Keratinocyte (primary cell): ENCODE results near the gene VAX1. TPM values are rescaled to one million over a fixed set of nuclear protein-coding genes. Genes with fewer than 3 reads are reported as not detected.

ENCODE experiments used
- DNase-seq: peaks from one replicate; pipeline ENCODE4 v3.0.0-alpha.2; 2011; ENCODE audit warnings: low read depth, missing footprints, low spot score
- FAIRE-seq: peaks from 2 replicates; lab custom pipeline; 2011; peaks lifted over from hg19 to GRCh38; lab: Jason Lieb, UNC
- H2AFZ ChIP-seq: 2 replicates; pipeline ENCODE4 v1.6.0; 2012; ENCODE audit warnings: low read length, control low read depth, inconsistent platforms; ENCODE audit not compliant: control insufficient read depth
- H3K27ac ChIP-seq: 2 replicates; pipeline ENCODE4 v1.5.1; 2011; ENCODE audit warnings: low read length; ENCODE audit not compliant: control insufficient read depth, insufficient read depth
- H3K27me3 ChIP-seq: 3 replicates; pipeline ENCODE4 v1.6.0; 2011; ENCODE audit warnings: low read length; ENCODE audit not compliant: control insufficient read depth, insufficient read depth; ENCODE audit errors: extremely low read depth
- H3K36me3 ChIP-seq, 2 experiments: 2 replicates in 1 of 2; 3 replicates in 1 of 2; pipeline ENCODE4 v1.5.1; 2011; ENCODE audit warnings: low read length in 2 of 2, mild to moderate bottlenecking in 1 of 2; ENCODE audit not compliant: control insufficient read depth in 2 of 2, insufficient read depth in 2 of 2; ENCODE audit errors: extremely low read depth in 1 of 2
- H3K4me1 ChIP-seq: 3 replicates; pipeline ENCODE4 v1.5.1; 2011; ENCODE audit warnings: low read length; ENCODE audit not compliant: control insufficient read depth, insufficient read depth; ENCODE audit errors: extremely low read depth
- H3K4me2 ChIP-seq: 3 replicates; pipeline ENCODE4 v1.6.0; 2011; ENCODE audit warnings: low read depth, low read length; ENCODE audit not compliant: control insufficient read depth, insufficient read depth; ENCODE audit errors: extremely low read depth
- H3K4me3 ChIP-seq, 3 experiments: fragments of 200-600 bp in 1 of 3; sonication (generic) in 1 of 3; 2 replicates in 2 of 3; 3 replicates in 1 of 3; pipeline ENCODE4 v1.5.1; 2011 to 2016; ENCODE audit warnings: low read length in 3 of 3, mild to moderate bottlenecking in 3 of 3, control low read depth in 2 of 3, inconsistent platforms in 1 of 3, low read depth in 1 of 3, mixed read lengths in 1 of 3, mixed run types in 1 of 3, moderate library complexity in 1 of 3; ENCODE audit not compliant: control insufficient read depth in 2 of 3, insufficient read depth in 2 of 3; ENCODE audit errors: extremely low read depth in 1 of 3
- H3K79me2 ChIP-seq: 2 replicates; pipeline ENCODE4 v1.6.0; 2012; ENCODE audit warnings: low read length; ENCODE audit not compliant: control insufficient read depth, insufficient read depth
- H3K9ac ChIP-seq: 3 replicates; pipeline ENCODE4 v1.6.0; 2011; ENCODE audit warnings: low read length; ENCODE audit not compliant: control insufficient read depth, insufficient read depth; ENCODE audit errors: extremely low read depth
- H3K9me1 ChIP-seq: 3 replicates; pipeline ENCODE4 v1.6.0; 2011; ENCODE audit warnings: low read length; ENCODE audit not compliant: control insufficient read depth, insufficient read depth; ENCODE audit errors: extremely low read depth
- H3K9me3 ChIP-seq: 2 replicates; pipeline ENCODE4 v1.5.1; 2012; ENCODE audit warnings: low read depth, low read length; ENCODE audit not compliant: control insufficient read depth
- H4K20me1 ChIP-seq: 3 replicates; pipeline ENCODE4 v1.6.0; 2011; ENCODE audit warnings: low read length; ENCODE audit not compliant: control insufficient read depth, insufficient read depth; ENCODE audit errors: extremely low read depth
- CTCF ChIP-seq, 3 experiments: IDR thresholded peaks in 1 of 3; conservative IDR thresholded peaks in 1 of 3; optimal IDR thresholded peaks in 1 of 3; 2 replicates in 2 of 3; 3 replicates in 1 of 3; pipeline versions ENCODE3 to v1.5.1; 2011; ENCODE audit warnings: low read length in 3 of 3, mild to moderate bottlenecking in 3 of 3, moderate library complexity in 2 of 3, control low read depth in 1 of 3, inconsistent platforms in 1 of 3; ENCODE audit not compliant: insufficient read depth in 2 of 3; ENCODE audit errors: extremely low read depth in 1 of 3
- EZH2 ChIP-seq: IDR thresholded peaks from one replicate; pipeline ENCODE4 v1.6.1; 2012; ENCODE audit warnings: inconsistent platforms, mild to moderate bottlenecking, low read length, moderate library complexity
- dilution Hi-C: fragments of 300-500 bp; cut with MboI; formaldehyde crosslinking; loops from one replicate; pipeline ENCODE4 v1.7.0; 2020; ENCODE audit warnings: low sequenced_read_pairs; ENCODE audit not compliant: extremely low pct_ligation_motif_present
- polyA minus RNA-seq, 3 experiments: library from RNA; depleted of rRNA, polyadenylated mRNA; stranded (reverse); fragments of >200 nt; gene quantifications; 1 replicate in 1 of 3; 2 replicates in 1 of 3; 3 replicates in 1 of 3; pipeline ENCODE4 v1.2.3, GENCODE V29; 2011
- polyA plus RNA-seq, 5 experiments: library from polyadenylated mRNA; depleted of rRNA in 3 of 5; stranded (reverse) in 3 of 5; stranded (forward) in 1 of 5; unstranded in 1 of 5; fragments of >200 nt; gene quantifications; 1 replicate in 1 of 5; 2 replicates in 3 of 5; 3 replicates in 1 of 5; pipeline versions ENCODE4 v1.2.1 to v1.2.3, GENCODE V29; 2011 to 2012; ENCODE audit warnings: missing spikeins in 2 of 5, low read depth in 1 of 5, low replicate concordance in 1 of 5

Gene VAX1
- polyA plus RNA-seq (0.03 to 0.04 TPM in 2 of 3 replicates, not detected in the other), polyA minus RNA-seq (not detected in 3 replicates)
- polyA plus RNA-seq (2011; ENCODE audit: low read depth) = not detected
- 0.04 TPM in 1 of 2 replicates, not detected in the other for polyA plus RNA-seq (2011; cell fraction: cytosol; rRNA removed)
- polyA plus RNA-seq (2011; cell fraction: nucleus; rRNA removed) = not detected in 2 replicates
- polyA plus RNA-seq (2012; ENCODE audit: low replicate concordance) = 0.06 TPM in 1 of 2 replicates, not detected in the other
- polyA minus RNA-seq (2011; cell fraction: cytosol; rRNA and poly(A)+ RNA removed) = not detected
- not detected in 2 replicates for polyA minus RNA-seq (2011; cell fraction: nucleus; rRNA and poly(A)+ RNA removed)

GRCh38 chr10:117137911-117138642 is at the start of gene VAX1:
VAX1 (minus strand) TSS chr10:117138270; CDS start chr10:117138056, 214 bp downstream.
- H3K9me1 ChIP-seq = no peaks in the 10 kb centered on the region
- H3K9ac ChIP-seq = no peak within 1 kb of the TSS
- FAIRE-seq (no peak), DNase-seq (no peak)
- H3K27me3 ChIP-seq = peaks cover 95% of the 10 kb centered on the region
- dilution Hi-C loops = no loop called here
- H2AFZ ChIP-seq = peak within 1 kb of the TSS; percentile 37
- peak within 1 kb of the TSS; percentile 83 for H3K4me2 ChIP-seq
- no peak within 1 kb of the TSS for H3K27ac ChIP-seq
- H3K4me1 ChIP-seq = peaks cover 2% of the 10 kb centered on the region
- peak; percentile 99 for TF ChIP-seq EZH2
- no peak for TF ChIP-seq CTCF (optimal IDR thresholded peaks at IDR 0.05 in 1 of 3, IDR thresholded peaks at IDR 0.05 in 1 of 3, conservative IDR thresholded peaks at IDR 0.05 in 1 of 3; ENCODE audit: extremely low read depth in 1 of 3, insufficient read depth in 2 of 3, low read length in 3 of 3)
- no peaks in the 10 kb centered on the region for H3K36me3 ChIP-seq
- H3K79me2 ChIP-seq = no peaks in the 10 kb centered on the region
- no peaks in the 10 kb centered on the region for H3K9me3 ChIP-seq
- H3K4me3 ChIP-seq = peak within 1 kb of the TSS; percentile 33 to 56 (median 44)
- no peaks in the 10 kb centered on the region for H4K20me1 ChIP-seq

- peak overlapping the region; percentile 25 for H3K27ac ChIP-seq
- no peaks in the 10 kb centered on the region for H3K27me3 ChIP-seq
- peaks cover 23% of the 10 kb centered on the region for H3K4me1 ChIP-seq
- peak overlapping the region; percentile 45 for H3K4me2 ChIP-seq
- H2AFZ ChIP-seq = peak overlapping the region; percentile 45
- peaks cover 2% of the 10 kb centered on the region for H3K9me1 ChIP-seq
- FAIRE-seq (peak; percentile 93), DNase-seq (peak; percentile 67)
- no peaks in the 10 kb centered on the region for H4K20me1 ChIP-seq
- no peaks in the 10 kb centered on the region for H3K9me3 ChIP-seq
- TF ChIP-seq EZH2 (no peak), CTCF (optimal IDR thresholded peaks at IDR 0.05 in 1 of 3, IDR thresholded peaks at IDR 0.05 in 1 of 3, conservative IDR thresholded peaks at IDR 0.05 in 1 of 3; ENCODE audit: extremely low read depth in 1 of 3, insufficient read depth in 2 of 3, low read length in 3 of 3) (no peak)
- dilution Hi-C loops = no loop called here
- H3K4me3 ChIP-seq = peak overlapping the region in 1 of 3 experiments; percentile 18
- no peaks in the 10 kb centered on the region for H3K79me2 ChIP-seq
- H3K36me3 ChIP-seq = no peaks in the 10 kb centered on the region
- no peak overlapping the region for H3K9ac ChIP-seq
Measured at GRCh38 chr10:117186832-117187615, 49.0 kb upstream of the VAX1 start.
